Stimulated activated CD4-positive, alpha-beta T cell treated with anti-CD3 and anti-CD28 coated beads, Interleukin-15, amount 100 ng/mL, for 1 hour (primary cell): ENCODE results near the gene PPARGC1A.

Experiments used
- DNase-seq, 2 donors: peaks; one replicate each; pipeline ENCODE4 v3.0.0-alpha.2; 2020; ENCODE audit warnings: low read depth in 1 of 2, low spot score in 1 of 2

The PPARGC1A gene

GRCh38 chr4:23889814-23890341 lies at the start of gene PPARGC1A:
Gene PPARGC1A (minus strand): TSS chr4:23890047. CDS start chr4:23889957, 90 bp downstream.
- no peak for DNase-seq

- DNase-seq = no peak
Measured at GRCh38 chr4:23938796-23939195, 48.9 kb upstream of the PPARGC1A start.

GRCh38 chr4:23937173-23937572 lies 47.3 kb upstream of the PPARGC1A start:
- DNase-seq = no peak

- DNase-seq = no peak
Measured at GRCh38 chr4:23934915-23935314, 45.1 kb upstream of the PPARGC1A start.

- no peak for DNase-seq
Measured at GRCh38 chr4:23934223-23934622, 44.4 kb upstream of the PPARGC1A start.

GRCh38 chr4:23932901-23933308 lies 43.1 kb upstream of the PPARGC1A start:
- DNase-seq = no peak

GRCh38 chr4:23932186-23932585 lies 42.3 kb upstream of the PPARGC1A start:
- no peak for DNase-seq

- DNase-seq = no peak
Measured at GRCh38 chr4:23931489-23931830, 41.6 kb upstream of the PPARGC1A start.

GRCh38 chr4:23930750-23931488 lies 41.1 kb upstream of the PPARGC1A start:
- no peak for DNase-seq

- DNase-seq = no peak
Measured at GRCh38 chr4:23929248-23929647, 39.4 kb upstream of the PPARGC1A start.

- DNase-seq = no peak
Measured at GRCh38 chr4:23924556-23924955, 34.7 kb upstream of the PPARGC1A start.

- DNase-seq = no peak
Measured at GRCh38 chr4:23923840-23924239, 34.0 kb upstream of the PPARGC1A start.

GRCh38 chr4:23923141-23923540 lies 33.3 kb upstream of the PPARGC1A start:
- no peak for DNase-seq

- no peak for DNase-seq
Measured at GRCh38 chr4:23922541-23923111, 32.8 kb upstream of the PPARGC1A start.

- no peak for DNase-seq
Measured at GRCh38 chr4:23922013-23922412, 32.2 kb upstream of the PPARGC1A start.

- no peak for DNase-seq
Measured at GRCh38 chr4:23921447-23921845, 31.6 kb upstream of the PPARGC1A start.

GRCh38 chr4:23920716-23921446 lies 31.0 kb upstream of the PPARGC1A start:
- DNase-seq = no peak

GRCh38 chr4:23920296-23920695 lies 30.4 kb upstream of the PPARGC1A start:
- DNase-seq = no peak

- DNase-seq = no peak
Measured at GRCh38 chr4:23916282-23916681, 26.4 kb upstream of the PPARGC1A start.

- DNase-seq = no peak
Measured at GRCh38 chr4:23915459-23916132, 25.7 kb upstream of the PPARGC1A start.

- no peak for DNase-seq
Measured at GRCh38 chr4:23911675-23912455, 22.0 kb upstream of the PPARGC1A start.
